A549 (cell line): ENCODE data around the gene TSR3. TPM values are rescaled to one million over a fixed set of nuclear protein-coding genes. Genes with fewer than 3 reads are reported as not detected.

Experiments
- ATAC-seq, 2 experiments: fragments of 200-7000 bp in 1 of 2; fragments of >200 bp in 1 of 2; cut with Nextera tagmentation in 1 of 2; cut with Tn5 transposase in 1 of 2; 3 replicates each; pipeline versions ENCODE4 v1.8.0 to v1.9.1; 2018 to 2020; ENCODE audit warnings: mild to moderate bottlenecking in 1 of 2, moderate library complexity in 1 of 2
- CTCF ChIA-PET: fragments of 300-600 bp; sonication (Branson Sonifier 250); formaldehyde crosslinking; extraction: SDS; loops from one replicate; lab custom pipeline; 2021; ENCODE audit warnings: antibody characterized with exemption, inconsistent platforms; lab: Yijun Ruan, JAX
- POLR2A ChIA-PET: fragments of 350-600 bp; formaldehyde crosslinking; extraction: SDS; loops from one replicate; lab custom pipeline; 2021; ENCODE audit warnings: antibody characterized with exemption, inconsistent platforms; lab: Yijun Ruan, JAX
- DNase-seq, 2 experiments: peaks; one replicate each; pipeline versions ENCODE4 v3.0.0 to v3.0.0-alpha.2; 2011 to 2016; ENCODE audit warnings: low read depth in 1 of 2, low spot score in 1 of 2
- FAIRE-seq: peaks from 2 replicates; lab custom pipeline; 2011; peaks lifted over from hg19 to GRCh38; lab: Jason Lieb, UNC
- H3K27ac ChIP-seq, 2 experiments: fragments of >200 bp; sonication (Bioruptor Twin); formaldehyde crosslinking; 3 replicates each; pipeline ENCODE4 v1.5.1; 2016 to 2017
- H3K4me1 ChIP-seq: fragments of >200 bp; sonication (Bioruptor Twin); formaldehyde crosslinking; 3 replicates; pipeline ENCODE4 v1.6.1; 2016
- H3K4me2 ChIP-seq: fragments of >200 bp; sonication (Bioruptor Twin); formaldehyde crosslinking; 3 replicates; pipeline ENCODE4 v1.6.1; 2016
- H3K4me3 ChIP-seq: fragments of >200 bp; sonication (Bioruptor Twin); formaldehyde crosslinking; 3 replicates; pipeline ENCODE4 v1.5.1; 2016
- H3K9me3 ChIP-seq: fragments of >200 bp; sonication (Bioruptor Twin); formaldehyde crosslinking; 3 replicates; pipeline ENCODE4 v1.6.1; 2016
- BHLHE40 ChIP-seq: IDR thresholded peaks from 2 replicates; pipeline ENCODE4 v1.6.1; 2012; ENCODE audit warnings: low read depth, low read length, inconsistent platforms
- CBX2 ChIP-seq: fragments of 200-600 bp; sonication (generic); IDR thresholded peaks from 2 replicates; pipeline ENCODE4 v1.6.1; 2016; ENCODE audit warnings: low read depth, mild to moderate bottlenecking, borderline replicate concordance
- CBX8 ChIP-seq: fragments of 200-600 bp; sonication (generic); IDR thresholded peaks from 2 replicates; pipeline ENCODE4 v1.6.1; 2016
- EHF ChIP-seq: fragments of 250-450 bp; sonication (Bioruptor Pico); IDR thresholded peaks from 2 replicates; pipeline ENCODE4 v1.5.0; 2020; ENCODE audit warnings: mild to moderate bottlenecking
- EHMT2 ChIP-seq: fragments of 200-600 bp; sonication (generic); IDR thresholded peaks from 2 replicates; pipeline ENCODE4 v1.6.1; 2016; ENCODE audit warnings: antibody characterized with exemption, low read depth, mild to moderate bottlenecking, moderate library complexity
- EP300 ChIP-seq, 2 experiments: fragments of >200 bp; sonication (Bioruptor Twin); formaldehyde crosslinking; IDR thresholded peaks; 2 replicates in 1 of 2; 3 replicates in 1 of 2; pipeline ENCODE4 v1.6.1; 2016 to 2017
- ESRRA ChIP-seq: fragments of 150-350 bp; IDR thresholded peaks from 2 replicates; pipeline ENCODE4 v1.6.1; 2014; ENCODE audit warnings: mild to moderate bottlenecking, low read length, borderline replicate concordance
- FOXS1 ChIP-seq: fragments of 250-450 bp; sonication (Bioruptor Pico); IDR thresholded peaks from 2 replicates; pipeline ENCODE4 v1.5.0; 2020; ENCODE audit warnings: mild to moderate bottlenecking, moderate library complexity
- GATA3 ChIP-seq: IDR thresholded peaks from 2 replicates; pipeline ENCODE4 v1.6.1; 2012; ENCODE audit warnings: borderline replicate concordance
- HEYL ChIP-seq: fragments of 250-450 bp; sonication (Bioruptor Pico); IDR thresholded peaks from 2 replicates; pipeline ENCODE4 v1.8.0; 2021; ENCODE audit warnings: mild to moderate bottlenecking, moderate library complexity
- JUN ChIP-seq, 2 experiments: fragments of >200 bp; sonication (Bioruptor Twin); formaldehyde crosslinking; IDR thresholded peaks; 2 replicates in 1 of 2; 3 replicates in 1 of 2; pipeline ENCODE4 v1.6.1; 2016 to 2017
- KDM1A ChIP-seq: fragments of 200-600 bp; sonication (generic); IDR thresholded peaks from 2 replicates; pipeline ENCODE4 v1.6.1; 2016; ENCODE audit warnings: low read depth, mild to moderate bottlenecking
- MAFK ChIP-seq: fragments of 450-650 bp; IDR thresholded peaks from 2 replicates; pipeline ENCODE4 v1.6.1; 2014; ENCODE audit not compliant: partially characterized antibody
- NR3C1 ChIP-seq: fragments of >200 bp; sonication (Bioruptor Twin); formaldehyde crosslinking; IDR thresholded peaks from 3 replicates; pipeline ENCODE4 v1.6.1; 2017
- POLR2A ChIP-seq: IDR thresholded peaks from 2 replicates; pipeline ENCODE4 v1.6.1; 2012; ENCODE audit warnings: mild to moderate bottlenecking, low read length
- POLR2AphosphoS2 ChIP-seq: conservative IDR thresholded peaks from 2 replicates; pipeline ENCODE4 v1.6.1; 2012; ENCODE audit warnings: low read length, improper control_type of control experiment, inconsistent platforms
- RAD21 ChIP-seq, 2 experiments: fragments of >200 bp in 1 of 2; sonication (Bioruptor Twin) in 1 of 2; formaldehyde crosslinking in 1 of 2; IDR thresholded peaks in 1 of 2; conservative IDR thresholded peaks in 1 of 2; 2 replicates in 1 of 2; 3 replicates in 1 of 2; pipeline ENCODE4 v1.6.1; 2012 to 2018; ENCODE audit warnings: inconsistent platforms in 1 of 2
- RCOR1 ChIP-seq: fragments of 150-350 bp; IDR thresholded peaks from 2 replicates; pipeline ENCODE4 v1.6.1; 2014; ENCODE audit warnings: antibody characterized with exemption, low read length, low read depth
- RNF2 ChIP-seq: fragments of 200-600 bp; sonication (generic); IDR thresholded peaks from 2 replicates; pipeline ENCODE4 v1.6.1; 2016; ENCODE audit warnings: low read depth, mild to moderate bottlenecking, antibody characterized with exemption, moderate library complexity, borderline replicate concordance
- ZNF302 ChIP-seq: fragments of 250-450 bp; sonication (Bioruptor Pico); IDR thresholded peaks from 2 replicates; pipeline ENCODE4 v1.9.0; 2021; ENCODE audit warnings: inconsistent platforms, mild to moderate bottlenecking, moderate library complexity
- WGBS: methylation state at CpG from one replicate; pipeline ENCODE4 v1.1.6; 2017; ENCODE audit errors: missing lambda C conversion rate; 5-methylcytosine and 5-hydroxymethylcytosine counted together
- polyA plus RNA-seq, 4 experiments: library from polyadenylated mRNA; depleted of rRNA in 3 of 4; stranded (reverse); fragments of >200 nt; fragmentation: RNase III in 1 of 4; extraction: RNeasy Plus Mini Kit Qiagen cat#74134 plus additional on column Dnase treatment in 1 of 4; gene quantifications; 2 replicates in 3 of 4; 3 replicates in 1 of 4; pipeline ENCODE4 v1.2.3, GENCODE V29; 2011 to 2017
- TF ChIP-seq, protein P1 (sequence below): fragments of >200 bp; sonication (Bioruptor Twin); formaldehyde crosslinking; IDR thresholded peaks from 2 replicates; pipeline ENCODE4 v1.6.1; 2016
- TF ChIP-seq, protein P2 (sequence below): fragments of 450-650 bp; IDR thresholded peaks from 2 replicates; pipeline ENCODE4 v1.6.1; 2014; ENCODE audit warnings: antibody characterized with exemption
- TF ChIP-seq, protein P3 (sequence below): fragments of 250-450 bp; sonication (Bioruptor Pico); IDR thresholded peaks from 2 replicates; pipeline ENCODE4 v1.5.0; 2020; ENCODE audit warnings: low read depth, mild to moderate bottlenecking, moderate library complexity
- TF ChIP-seq, protein P4 (sequence below): IDR thresholded peaks from 2 replicates; pipeline ENCODE4 v1.6.1; 2012
- TF ChIP-seq, protein P5 (sequence below): fragments of >200 bp; sonication (Bioruptor Twin); formaldehyde crosslinking; IDR thresholded peaks from 3 replicates; pipeline ENCODE4 v1.5.1; 2016

Gene TSR3
- polyA plus RNA-seq, 2 of the 4 experiments (the other 2 are of a cell fraction) = 32.6 to 52.3 TPM

GRCh38 chr16:1334739-1335138 is 16.9 kb downstream of the TSR3 start:
- H3K4me2 ChIP-seq = peak overlapping the region; percentile 99; the same call in 1 of the 3 replicates
- WGBS = 14% methylated on average over 8 of the region's 9 CpGs
- H3K4me1 ChIP-seq = peaks cover 32% of the 10 kb centered on the region
- no peaks in the 10 kb centered on the region for H3K9me3 ChIP-seq
- POLR2A ChIA-PET = no interaction called here
- ATAC-seq = no peak
- FAIRE-seq = no peak
- no peak overlapping the region for H3K27ac ChIP-seq
- H3K4me3 ChIP-seq = no peak overlapping the region
- CTCF ChIA-PET = interaction anchor here (1.7 to 5.5 kb wide), 4 partner anchors 10 to 34 kb away, joined by 6 to 46 read pairs (median 36); no protein-coding TSS in a partner anchor
- TF ChIP-seq, protein P1, sequence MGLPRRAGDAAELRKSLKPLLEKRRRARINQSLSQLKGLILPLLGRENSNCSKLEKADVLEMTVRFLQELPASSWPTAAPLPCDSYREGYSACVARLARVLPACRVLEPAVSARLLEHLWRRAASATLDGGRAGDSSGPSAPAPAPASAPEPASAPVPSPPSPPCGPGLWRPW = no peak
- TF ChIP-seq EP300 (IDR thresholded peaks at IDR 0.05) (no peak), MAFK (no peak), CBX8 (no peak), GATA3 (no peak), BHLHE40 (no peak), RCOR1 (no peak), ZNF302 (CRISPR knock-in tag) (no peak), EHMT2 (no peak), CBX2 (no peak), HEYL (CRISPR knock-in tag) (no peak), NR3C1 (no peak), ESRRA (no peak), RNF2 (no peak), KDM1A (no peak), FOXS1 (CRISPR knock-in tag) (no peak)
- TF ChIP-seq, protein P2, sequence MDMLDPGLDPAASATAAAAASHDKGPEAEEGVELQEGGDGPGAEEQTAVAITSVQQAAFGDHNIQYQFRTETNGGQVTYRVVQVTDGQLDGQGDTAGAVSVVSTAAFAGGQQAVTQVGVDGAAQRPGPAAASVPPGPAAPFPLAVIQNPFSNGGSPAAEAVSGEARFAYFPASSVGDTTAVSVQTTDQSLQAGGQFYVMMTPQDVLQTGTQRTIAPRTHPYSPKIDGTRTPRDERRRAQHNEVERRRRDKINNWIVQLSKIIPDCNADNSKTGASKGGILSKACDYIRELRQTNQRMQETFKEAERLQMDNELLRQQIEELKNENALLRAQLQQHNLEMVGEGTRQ = no peak
- TF ChIP-seq, protein P3, sequence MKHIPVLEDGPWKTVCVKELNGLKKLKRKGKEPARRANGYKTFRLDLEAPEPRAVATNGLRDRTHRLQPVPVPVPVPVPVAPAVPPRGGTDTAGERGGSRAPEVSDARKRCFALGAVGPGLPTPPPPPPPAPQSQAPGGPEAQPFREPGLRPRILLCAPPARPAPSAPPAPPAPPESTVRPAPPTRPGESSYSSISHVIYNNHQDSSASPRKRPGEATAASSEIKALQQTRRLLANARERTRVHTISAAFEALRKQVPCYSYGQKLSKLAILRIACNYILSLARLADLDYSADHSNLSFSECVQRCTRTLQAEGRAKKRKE (CRISPR knock-in tag) = no peak
- TF ChIP-seq, protein P4, sequence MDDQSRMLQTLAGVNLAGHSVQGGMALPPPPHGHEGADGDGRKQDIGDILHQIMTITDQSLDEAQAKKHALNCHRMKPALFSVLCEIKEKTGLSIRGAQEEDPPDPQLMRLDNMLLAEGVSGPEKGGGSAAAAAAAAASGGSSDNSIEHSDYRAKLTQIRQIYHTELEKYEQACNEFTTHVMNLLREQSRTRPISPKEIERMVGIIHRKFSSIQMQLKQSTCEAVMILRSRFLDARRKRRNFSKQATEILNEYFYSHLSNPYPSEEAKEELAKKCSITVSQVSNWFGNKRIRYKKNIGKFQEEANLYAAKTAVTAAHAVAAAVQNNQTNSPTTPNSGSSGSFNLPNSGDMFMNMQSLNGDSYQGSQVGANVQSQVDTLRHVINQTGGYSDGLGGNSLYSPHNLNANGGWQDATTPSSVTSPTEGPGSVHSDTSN = no peak
- TF ChIP-seq, all 56 proteins: peak for 0
- DNase-seq = no peak

DNA sequence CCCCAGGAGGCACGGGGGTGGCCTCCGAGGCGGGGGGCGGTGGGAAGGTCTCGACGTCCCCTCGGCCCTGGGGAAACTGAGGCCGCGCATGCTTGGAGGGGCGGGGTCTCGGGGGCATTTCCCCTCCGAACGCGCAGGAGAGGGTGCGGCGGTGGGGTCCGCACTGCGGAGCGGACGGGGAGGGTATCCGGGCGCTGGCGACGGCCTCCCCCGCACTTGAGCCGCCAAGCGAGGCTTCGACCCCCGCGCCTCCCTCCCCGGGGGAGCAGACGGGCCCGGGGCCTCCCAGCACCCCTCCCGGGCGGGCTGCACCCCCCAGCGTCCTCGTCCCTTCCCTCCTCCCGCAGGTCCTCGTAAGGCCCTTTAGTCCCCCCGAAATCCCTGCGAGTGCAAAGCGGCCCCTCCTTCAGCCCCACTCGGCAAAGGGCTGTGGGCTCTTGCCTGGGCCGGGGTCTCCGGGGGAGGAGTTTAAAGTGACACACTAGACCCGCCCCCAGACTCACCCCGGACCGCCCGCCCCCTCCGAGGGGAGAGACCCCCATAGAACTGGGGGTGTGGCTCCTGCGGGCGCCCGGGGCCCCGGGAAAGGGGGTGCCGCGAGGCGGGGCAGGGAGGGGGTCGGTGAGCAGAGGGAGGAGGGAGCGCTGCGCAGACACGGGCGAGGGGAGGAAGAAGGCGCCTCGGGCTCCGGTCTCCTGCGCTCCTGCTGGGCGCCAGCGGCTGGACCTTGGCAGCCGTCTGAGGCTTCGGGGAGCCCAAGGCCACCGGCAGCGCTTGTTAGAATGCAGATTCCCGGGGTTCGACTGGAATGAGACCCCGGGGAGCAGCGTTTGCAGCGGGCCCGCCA is 17.6 kb downstream of the TSR3 start:
- CTCF ChIA-PET = interaction anchor here (1.7 to 5.5 kb wide), 4 partner anchors 9 to 33 kb away, joined by 6 to 46 read pairs (median 36); no protein-coding TSS in a partner anchor

More for the DNA sequence above, 17.6 kb downstream of the TSR3 start:
- Histone ChIP-seq H3K4me3 (peak overlapping the region; percentile 56), H3K9me3 (no peaks in the 10 kb centered on the region), H3K4me1 (peaks cover 32% of the 10 kb centered on the region), H3K4me2 (peak overlapping the region; percentile 99), H3K27ac (peak overlapping the region; percentile 60 to 75; a peak in 4 of 6 replicates)
- ATAC-seq (no peak), FAIRE-seq (no peak), DNase-seq (no peak)
- TF ChIP-seq EHF (CRISPR knock-in tag) (no peak), RNF2 (peak; percentile 65; the same call in 1 of the 2 replicates), POLR2A (no peak), JUN (IDR thresholded peaks at IDR 0.05) (no peak), POLR2AphosphoS2 (no peak), RAD21 (conservative IDR thresholded peaks at IDR 0.05 in 1 of 2, IDR thresholded peaks at IDR 0.05 in 1 of 2) (no peak)
- TF ChIP-seq, protein P5, sequence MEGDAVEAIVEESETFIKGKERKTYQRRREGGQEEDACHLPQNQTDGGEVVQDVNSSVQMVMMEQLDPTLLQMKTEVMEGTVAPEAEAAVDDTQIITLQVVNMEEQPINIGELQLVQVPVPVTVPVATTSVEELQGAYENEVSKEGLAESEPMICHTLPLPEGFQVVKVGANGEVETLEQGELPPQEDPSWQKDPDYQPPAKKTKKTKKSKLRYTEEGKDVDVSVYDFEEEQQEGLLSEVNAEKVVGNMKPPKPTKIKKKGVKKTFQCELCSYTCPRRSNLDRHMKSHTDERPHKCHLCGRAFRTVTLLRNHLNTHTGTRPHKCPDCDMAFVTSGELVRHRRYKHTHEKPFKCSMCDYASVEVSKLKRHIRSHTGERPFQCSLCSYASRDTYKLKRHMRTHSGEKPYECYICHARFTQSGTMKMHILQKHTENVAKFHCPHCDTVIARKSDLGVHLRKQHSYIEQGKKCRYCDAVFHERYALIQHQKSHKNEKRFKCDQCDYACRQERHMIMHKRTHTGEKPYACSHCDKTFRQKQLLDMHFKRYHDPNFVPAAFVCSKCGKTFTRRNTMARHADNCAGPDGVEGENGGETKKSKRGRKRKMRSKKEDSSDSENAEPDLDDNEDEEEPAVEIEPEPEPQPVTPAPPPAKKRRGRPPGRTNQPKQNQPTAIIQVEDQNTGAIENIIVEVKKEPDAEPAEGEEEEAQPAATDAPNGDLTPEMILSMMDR = no peak
- WGBS = 3% methylated on average over 14 of the region's 78 CpGs
- POLR2A ChIA-PET = no interaction called here
